ENCODE data around the gene ABCC4.
"Not testable (repeated sequence)": the region's sequence is repeated elsewhere in the genome, so short reads cannot be mapped to it uniquely, and the experiment has no call there.

Gene ABCC4

GRCh38 chr13:95192564-95192945 is 108.7 kb downstream of the ABCC4 start:
- not testable (repeated sequence) for DNase-seq

GRCh38 chr13:95191821-95192563 is 109.3 kb downstream of the ABCC4 start:
- no peak for DNase-seq

GRCh38 chr13:95188128-95188527 is 113.1 kb downstream of the ABCC4 start:
- no peak for DNase-seq

- no peak for DNase-seq
Observed at GRCh38 chr13:95185851-95186250, 115.4 kb downstream of the ABCC4 start.

GRCh38 chr13:95185311-95185710 is 115.9 kb downstream of the ABCC4 start:
- DNase-seq, result no peak

GRCh38 chr13:95184317-95184716 is 116.9 kb downstream of the ABCC4 start:
- no peak for DNase-seq

GRCh38 chr13:95182570-95183265 is 118.5 kb downstream of the ABCC4 start:
- DNase-seq, result no peak

GRCh38 chr13:95181586-95181985 is 119.7 kb downstream of the ABCC4 start:
- DNase-seq, result no peak

- DNase-seq, result no peak
Observed at GRCh38 chr13:95180513-95181245, 120.6 kb downstream of the ABCC4 start.

- DNase-seq, result no peak
Observed at GRCh38 chr13:95176611-95177259, 124.5 kb downstream of the ABCC4 start.

GRCh38 chr13:95174517-95174916 is 126.7 kb downstream of the ABCC4 start:
- no peak for DNase-seq

- DNase-seq, result no peak
Observed at GRCh38 chr13:95168191-95168590, 133.1 kb downstream of the ABCC4 start.

GRCh38 chr13:95167003-95167402 is 134.2 kb downstream of the ABCC4 start:
- DNase-seq, result not testable (repeated sequence)

GRCh38 chr13:95164830-95165229 is 136.4 kb downstream of the ABCC4 start:
- no peak for DNase-seq

- no peak for DNase-seq
Observed at GRCh38 chr13:95160112-95160906, 140.9 kb downstream of the ABCC4 start.

- no peak for DNase-seq
Observed at GRCh38 chr13:95159458-95159857, 141.8 kb downstream of the ABCC4 start.

- DNase-seq, result no peak
Observed at GRCh38 chr13:95156208-95156607, 145.0 kb downstream of the ABCC4 start.

GRCh38 chr13:95155504-95155903 is 145.7 kb downstream of the ABCC4 start:
- DNase-seq, result no peak

GRCh38 chr13:95155093-95155492 is 146.2 kb downstream of the ABCC4 start:
- DNase-seq, result no peak

- DNase-seq, result no peak
Observed at GRCh38 chr13:95154413-95154886, 146.8 kb downstream of the ABCC4 start.

GRCh38 chr13:95153647-95154412 is 147.4 kb downstream of the ABCC4 start:
- no peak for DNase-seq
